ENCODE measurements around the gene SCART1.
"Not testable (repeated sequence)": the region's sequence is repeated elsewhere in the genome, so short reads cannot be mapped to it uniquely, and the experiment has no call there.

Gene SCART1

DNA sequence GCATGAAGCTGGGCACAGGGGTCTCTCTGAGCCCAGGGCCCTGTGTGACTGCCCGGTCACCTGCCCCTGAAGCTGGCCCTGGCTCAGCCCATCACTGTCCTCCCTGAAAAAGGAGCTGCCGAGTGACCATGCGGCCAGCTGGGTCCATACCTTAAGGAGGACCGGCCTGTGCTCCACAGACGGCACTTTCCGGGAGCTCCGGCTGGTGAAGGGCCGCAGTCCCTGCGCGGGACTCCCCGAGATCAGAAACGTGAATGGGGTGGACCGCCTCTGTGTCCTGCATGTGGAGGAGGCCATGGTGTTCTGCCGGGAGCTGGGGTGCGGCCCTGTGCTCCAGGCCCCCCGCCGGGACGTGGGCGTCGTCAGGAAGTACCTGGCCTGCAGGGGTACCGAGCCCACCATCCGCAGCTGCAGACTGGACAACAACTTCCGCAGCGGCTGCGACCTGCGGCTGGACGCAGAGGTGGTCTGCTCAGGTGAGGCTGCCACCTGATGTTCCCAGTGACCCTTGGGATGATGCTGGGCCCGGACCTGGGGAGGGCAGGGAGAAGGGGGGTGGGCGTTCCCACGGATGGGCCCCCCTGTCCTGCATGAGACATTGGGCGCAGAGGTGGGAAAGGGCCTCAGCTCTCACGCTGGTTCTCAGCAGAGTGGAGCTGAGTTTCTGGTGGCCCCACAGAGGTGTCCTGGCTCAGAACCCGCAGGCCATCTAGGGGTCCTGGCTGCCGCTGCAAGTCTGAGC, 3.5 kb downstream of the SCART1 start:
- DNase-seq, result no peak

DNA sequence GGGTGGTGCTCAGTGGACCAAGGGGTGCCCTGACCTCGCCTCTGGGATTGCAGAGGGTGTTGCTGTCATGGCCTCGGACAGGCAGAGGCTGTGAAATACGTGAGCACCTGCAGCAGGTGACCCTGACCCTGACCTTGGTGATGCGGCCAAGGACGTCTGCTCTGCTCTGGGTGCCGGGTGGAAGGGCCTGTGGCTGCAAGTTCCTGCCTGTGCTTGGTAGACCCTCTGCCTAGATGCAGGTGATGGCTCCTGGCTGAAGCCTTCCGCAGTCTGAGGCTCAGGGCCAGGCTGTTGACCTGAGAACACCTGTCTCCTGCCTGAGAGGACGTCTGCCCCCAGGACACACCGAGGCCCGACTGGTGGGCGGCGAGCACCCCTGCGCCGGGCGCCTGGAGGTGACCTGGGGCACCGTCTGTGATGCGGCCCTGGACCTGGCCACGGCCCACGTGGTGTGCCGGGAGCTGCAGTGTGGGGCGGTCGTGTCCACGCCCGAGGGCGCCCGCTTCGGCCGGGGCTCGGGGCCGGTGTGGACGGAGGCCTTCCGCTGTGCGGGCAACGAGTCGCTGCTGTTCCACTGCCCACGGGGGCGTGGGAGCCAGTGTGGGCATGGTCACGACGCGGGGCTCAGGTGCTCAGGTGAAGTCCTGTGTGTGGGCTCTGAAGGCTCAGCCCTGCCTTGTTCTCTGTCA, 4.4 kb downstream of the SCART1 start:
- DNase-seq, result no peak

DNA sequence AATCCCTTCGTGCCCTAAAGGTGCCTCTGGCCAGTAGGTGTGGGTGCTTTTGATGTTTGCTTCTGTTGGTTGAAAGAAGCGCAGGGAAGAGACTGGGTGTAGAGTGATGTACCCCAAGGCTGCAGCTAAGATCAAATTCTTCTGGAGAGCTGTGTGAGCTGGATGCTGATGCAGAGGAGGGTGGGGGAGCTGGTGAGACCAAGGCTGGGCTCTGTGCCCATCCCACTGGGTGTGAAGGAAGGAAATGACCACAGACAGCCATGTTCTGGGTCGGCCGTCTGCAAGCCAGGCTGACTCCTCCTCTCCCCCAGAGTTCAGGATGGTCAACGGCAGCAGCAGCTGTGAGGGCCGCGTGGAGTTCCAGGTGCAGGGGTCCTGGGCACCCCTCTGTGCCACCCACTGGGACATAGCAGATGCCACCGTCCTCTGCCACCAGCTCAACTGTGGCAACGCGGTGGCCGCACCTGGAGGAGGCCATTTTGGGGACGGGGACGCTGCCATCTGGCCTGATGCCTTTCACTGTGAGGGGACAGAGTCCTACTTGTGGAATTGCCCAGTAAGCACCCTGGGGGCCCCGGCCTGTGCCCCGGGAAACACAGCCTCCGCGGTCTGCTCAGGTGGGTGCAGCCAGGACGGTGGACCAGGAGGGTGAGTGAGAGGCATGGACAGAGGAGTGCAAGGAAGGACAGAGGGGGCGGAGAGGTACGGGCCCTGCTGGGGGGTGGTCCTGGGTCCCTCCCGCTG, 5.1 kb downstream of the SCART1 start:
- DNase-seq, result no peak

DNA sequence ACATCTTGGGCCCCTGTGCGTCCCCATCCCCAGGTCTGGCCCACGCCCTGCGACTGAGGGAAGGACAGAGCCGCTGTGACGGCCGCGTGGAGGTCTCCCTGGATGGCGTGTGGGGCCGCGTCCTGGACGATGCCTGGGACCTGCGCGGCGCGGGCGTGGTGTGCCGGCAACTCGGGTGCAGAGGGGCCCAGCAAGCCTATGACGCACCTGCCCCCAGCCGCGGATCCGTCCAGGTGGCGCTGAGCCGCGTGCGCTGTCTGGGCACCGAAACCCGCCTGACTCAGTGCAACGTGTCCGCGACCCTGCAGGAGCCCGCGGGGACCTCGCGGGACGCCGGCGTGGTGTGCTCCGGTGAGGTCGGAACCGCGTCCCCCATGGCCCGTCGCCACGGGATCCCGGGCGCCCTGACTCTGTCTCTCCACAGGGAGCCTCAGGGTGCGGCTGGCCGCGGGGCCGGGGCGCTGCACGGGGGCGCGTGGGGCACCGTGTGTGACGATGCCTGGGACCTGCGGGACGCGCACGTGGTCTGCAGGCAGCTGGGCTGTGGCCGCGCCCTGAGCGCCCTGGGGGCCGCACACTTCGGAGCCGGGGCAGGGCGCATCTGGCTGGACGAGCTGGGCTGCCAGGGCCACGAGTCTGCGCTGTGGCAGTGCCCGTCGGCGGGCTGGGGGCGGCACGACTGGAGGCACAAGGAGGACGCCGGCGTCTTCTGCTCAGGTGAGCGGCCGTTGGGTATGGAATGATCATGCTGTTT, 5.9 kb downstream of the SCART1 start:
- no peak for DNase-seq

DNA sequence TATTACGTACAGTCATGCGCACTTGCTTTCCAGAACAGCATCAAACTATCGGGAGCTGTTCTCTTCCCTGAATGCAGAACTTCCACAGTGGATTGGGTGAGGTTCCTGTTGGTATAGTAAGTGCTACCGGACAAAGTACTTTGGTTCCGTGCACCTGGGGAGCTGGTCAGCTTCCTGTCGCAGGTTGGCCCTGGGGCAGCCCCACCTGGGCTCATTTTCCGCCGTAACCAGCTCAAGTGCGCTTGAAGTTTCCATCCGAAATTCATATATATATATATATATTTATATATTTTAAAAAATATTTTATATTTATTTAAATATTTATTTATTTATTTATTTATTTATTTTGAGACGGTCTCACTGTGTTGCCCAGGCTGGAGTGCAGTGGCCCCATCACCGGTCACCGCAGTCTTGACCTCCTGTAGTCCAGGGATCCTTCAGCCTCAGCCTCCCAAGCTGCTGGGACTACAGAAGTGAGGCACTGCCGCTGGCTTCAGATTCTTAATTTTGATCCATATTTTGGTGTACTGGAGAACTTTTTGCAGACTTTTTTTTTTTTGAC, 6.5 kb downstream of the SCART1 start:
- DNase-seq, result no peak

DNA sequence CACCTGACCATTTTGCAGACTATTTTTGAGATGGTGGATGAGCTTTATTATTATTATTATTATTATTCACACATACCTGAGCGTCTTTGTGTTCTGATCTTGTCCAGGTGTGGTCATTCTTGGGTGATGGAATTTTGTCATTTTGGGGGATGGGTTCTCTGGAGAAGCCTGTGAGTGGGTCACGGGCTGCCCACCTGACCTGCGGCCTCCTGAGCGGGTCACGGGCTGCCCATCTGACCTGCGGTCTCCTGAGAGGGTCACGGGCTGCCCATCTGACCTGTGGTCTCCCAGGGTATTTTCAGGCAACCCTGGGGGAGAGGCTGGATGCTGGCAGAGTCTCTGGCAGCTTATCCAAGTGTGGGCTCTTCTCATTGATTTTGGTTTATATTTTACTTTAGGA, 7.3 kb downstream of the SCART1 start:
- no peak for DNase-seq

DNA sequence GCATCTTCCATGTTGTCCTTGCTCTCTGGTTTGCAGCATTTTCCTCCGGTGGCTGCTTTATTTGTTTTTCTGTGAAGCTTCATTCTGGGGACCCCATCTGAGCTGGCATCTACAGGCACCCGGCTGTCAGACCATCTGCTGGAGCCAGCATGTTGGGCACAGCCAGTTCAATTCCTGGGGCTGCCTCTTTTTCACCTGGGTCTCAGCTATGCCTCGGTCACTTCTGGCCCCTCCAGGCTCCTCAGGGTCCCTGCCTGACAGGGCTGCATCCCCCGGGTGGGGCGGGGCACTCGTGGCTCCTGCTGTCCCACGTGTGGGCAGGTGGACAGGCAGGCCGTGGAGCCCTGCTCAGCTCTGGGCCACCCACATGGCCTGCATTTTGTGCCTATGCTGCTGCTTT, 8.1 kb downstream of the SCART1 start:
- no peak for DNase-seq

DNA sequence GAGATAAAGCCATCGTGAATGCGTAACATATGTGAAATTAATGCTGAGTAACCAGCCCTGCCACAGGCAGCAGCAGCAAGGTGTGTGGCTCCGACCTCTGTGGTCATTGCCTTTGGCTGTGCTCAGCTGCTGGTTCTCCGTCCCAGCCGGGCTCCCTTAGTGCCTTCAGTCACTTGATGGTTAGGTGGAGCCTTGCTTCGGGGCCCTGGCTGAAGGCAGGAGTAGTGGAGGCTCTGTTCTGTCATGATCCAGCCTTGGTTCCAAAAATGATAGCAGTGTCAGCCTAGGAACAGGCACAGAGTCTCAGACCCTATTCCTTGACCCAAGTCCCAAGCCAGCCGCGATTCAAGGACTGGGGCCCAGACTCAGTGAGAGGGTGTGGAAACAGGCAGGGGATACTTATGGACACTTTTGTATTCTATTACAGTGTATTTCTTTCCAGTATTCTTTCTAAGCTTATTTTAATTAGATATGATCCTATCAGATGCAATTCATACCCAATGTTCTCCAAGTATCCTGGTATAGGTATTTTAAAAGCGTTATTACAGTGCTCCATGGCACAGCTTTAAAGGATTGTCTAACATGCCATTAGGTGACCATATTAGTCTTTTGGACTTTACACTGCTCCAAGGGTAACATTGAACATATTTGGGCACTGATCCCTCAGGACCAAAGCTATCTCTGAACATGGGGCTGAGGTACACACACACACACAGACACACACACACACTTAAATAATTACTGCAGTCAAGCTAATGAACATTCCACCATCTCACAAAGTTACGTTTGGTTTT, 9.0 kb downstream of the SCART1 start:
- no peak for DNase-seq

DNA sequence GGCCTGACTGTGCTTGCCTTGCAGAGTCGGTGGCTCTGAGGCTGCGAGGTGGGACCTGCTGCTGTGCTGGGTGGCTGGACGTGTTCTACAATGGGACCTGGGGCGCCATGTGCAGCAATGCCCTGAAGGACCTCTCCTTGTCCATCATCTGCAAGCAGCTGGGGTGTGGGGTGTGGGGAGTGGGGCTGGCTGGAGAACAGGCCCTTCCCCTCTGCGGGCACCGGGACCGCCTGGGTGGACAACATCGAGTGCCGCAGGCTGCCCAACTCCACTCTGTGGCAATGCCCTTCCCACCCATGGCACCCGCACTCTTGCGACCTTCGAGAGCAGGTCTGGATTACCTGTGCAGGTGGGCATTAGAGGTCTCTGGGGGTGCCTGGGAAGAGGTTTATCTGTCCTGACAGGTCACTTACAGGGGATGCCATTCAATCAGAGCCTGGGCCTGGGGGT, 10.9 kb downstream of the SCART1 start:
- no peak for DNase-seq

DNA sequence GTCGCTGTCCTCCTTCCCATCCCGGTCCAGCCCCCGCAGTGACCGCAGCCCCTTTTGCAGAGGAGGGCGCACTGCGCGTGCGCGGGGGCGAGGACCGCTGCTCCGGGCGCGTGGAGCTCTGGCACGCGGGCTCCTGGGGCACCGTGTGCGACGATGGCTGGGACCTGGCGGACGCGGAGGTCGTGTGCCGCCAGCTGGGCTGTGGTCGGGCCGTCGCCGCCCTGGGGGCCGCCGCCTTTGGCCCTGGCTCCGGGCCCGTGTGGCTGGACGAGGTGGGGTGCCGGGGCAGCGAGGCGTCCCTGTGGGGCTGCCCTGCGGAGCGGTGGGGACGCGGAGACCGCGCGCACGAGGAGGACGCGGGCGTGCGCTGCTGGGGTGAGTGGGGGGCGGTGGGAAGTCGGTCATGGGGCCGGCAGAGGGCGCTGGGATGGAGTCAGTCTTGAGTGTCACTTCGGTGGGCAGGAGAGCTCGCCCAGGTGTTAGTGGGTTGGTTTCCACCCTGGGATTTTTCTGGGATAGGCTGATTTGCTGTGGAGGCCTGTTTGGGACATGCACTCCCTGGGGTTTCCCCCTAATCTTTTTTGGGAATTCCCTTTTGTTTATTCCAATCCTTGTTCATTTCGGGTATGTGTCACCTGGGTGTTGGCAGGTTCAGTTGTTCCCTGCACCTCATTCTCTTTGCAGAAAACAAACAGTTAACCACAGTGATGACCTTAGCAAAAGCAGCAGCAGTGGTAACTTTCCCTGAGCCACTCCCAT, 11.6 kb downstream of the SCART1 start:
- no peak for DNase-seq

DNA sequence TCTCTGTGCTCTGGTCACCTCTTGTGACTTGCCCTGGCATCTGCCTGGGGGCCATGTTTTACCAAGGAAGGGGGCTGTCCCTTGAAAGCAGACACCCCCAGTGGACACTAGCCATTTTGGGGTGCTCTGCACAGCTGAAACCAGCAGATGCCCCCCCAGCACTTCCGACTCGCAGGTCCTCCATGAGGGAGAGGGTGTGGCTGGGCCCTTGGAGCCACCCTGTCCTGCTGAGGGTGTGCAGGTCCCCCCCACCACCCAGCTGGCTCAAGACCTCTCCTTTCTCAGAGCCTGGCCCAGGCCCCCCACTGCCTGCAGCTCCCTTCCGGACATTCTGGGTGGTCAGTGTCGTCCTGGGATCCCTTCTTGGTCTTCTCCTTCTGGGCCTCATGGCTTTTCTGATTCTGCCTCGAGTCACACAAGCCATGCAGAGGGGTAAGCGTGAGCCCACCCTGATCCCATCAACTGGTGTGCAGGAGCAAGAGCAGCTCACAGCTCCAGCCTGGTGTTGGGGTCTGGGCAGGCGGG, 12.3 kb downstream of the SCART1 start:
- no peak for DNase-seq

DNA sequence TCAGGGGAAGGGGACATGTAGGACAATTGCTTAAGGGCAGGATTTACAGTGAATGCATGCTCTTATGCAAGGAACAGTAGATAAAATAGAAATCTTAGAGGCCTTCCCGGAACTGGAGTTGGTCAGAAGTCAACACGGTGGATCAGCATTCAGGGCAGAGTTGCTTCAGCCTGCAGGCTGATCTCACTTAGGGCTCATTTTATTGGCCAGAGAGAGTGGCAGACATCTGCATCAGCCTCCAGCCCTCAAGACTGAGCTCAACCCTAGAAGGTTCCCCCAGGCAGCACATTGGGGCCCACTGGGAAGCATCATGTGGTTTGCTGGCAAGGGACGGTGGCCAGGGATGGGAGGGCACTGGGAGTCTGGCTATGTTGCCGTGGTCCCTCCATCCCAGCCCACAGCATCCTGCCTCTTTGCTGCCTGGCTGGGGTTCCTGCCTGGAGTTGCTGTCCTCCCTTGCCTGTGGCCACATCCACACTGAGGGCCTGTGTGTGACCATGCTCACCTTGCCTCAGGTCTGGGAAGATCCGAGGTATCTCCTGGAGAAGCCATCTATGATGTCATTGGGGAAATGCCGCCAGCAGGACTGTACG, 13.0 kb downstream of the SCART1 start:
- no peak for DNase-seq

DNA sequence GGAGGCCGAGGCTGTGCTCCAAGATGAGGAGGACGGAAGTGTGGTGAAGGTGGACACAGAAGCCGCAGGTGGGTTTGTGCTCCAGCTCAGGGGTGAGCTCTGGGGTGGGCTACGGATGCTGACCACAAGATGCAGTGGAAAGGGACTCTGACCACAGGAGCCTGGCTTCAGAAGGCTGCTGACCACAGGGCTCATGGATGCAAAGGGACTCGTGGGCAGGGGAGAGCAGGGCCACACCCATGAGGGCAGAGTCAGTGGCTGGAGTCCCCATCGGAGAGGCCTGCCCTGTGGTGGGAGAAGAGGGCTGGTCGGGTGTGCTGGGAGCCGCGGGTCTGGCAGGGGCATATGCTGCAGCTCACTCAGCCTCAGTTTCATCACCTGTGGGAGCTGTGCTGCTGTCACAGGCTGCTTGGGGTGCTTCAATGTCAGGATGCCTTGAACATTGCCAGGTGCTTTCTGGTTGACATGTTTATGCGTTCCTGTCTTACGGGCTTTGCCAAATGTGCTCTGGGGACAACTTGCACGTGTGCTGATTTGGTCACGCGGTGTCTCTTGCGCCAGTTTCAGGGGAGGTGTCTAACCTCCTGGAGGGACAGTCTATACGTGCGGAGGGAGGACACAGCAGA, 13.7 kb downstream of the SCART1 start:
- DNase-seq, result no peak

DNA sequence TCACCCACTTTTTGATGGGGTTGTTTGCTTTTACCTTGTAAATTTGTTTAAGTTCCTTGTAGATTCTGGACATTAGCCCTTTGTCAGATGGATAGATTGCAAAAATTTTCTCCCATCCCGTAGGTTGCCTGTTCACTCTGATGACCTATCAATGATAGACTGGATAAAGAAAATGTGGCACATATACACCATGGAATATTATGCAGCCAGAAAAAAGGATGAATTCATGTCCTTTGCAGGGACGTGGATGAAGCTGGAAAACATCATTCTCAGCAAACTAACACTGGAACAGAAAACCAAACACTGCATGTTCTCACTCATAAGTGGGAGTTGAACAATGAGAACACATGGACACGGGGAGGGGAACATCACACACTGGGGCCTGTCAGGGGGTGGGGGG, 15.5 kb downstream of the SCART1 start:
- not testable (repeated sequence) for DNase-seq

DNA sequence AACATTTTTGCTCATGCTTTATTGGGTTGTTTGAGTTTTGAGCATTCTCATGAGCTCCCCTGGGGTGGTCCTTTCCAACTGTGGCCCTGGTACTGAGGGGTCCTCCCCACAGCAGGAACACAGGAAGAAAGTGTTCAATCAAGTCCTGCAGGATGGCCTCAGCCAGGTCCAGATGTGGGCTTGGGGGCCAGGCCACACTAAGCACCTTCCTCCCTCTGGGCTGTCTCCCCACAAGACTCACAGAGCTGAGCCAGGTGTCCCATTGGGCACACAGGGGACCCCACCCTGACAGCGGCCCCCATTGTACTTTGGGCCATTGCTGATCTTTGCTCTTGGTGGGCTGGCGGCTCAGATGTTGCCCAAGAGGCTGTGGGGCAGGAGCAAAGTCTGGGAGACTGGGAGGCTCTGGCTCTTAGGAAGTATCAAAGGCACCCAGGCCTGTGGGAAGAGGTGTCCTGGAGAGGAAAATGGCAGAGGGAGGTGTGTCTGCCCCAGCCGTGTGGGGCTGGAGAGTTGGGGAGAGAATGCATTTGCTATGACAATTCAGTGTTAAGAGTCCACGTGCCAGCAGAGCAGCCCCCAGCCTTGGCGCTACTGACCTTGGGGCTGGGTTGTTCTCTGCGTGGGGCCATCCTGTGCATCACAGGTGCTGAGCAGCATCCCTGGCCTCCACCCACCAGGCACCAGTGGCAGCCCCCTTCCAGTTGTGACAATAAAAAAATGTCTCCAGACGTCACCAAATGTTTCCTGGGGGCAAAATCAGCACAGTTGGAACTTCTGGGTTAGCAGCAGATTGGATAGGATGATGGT, 17.8 kb downstream of the SCART1 start:
- no peak for DNase-seq

DNA sequence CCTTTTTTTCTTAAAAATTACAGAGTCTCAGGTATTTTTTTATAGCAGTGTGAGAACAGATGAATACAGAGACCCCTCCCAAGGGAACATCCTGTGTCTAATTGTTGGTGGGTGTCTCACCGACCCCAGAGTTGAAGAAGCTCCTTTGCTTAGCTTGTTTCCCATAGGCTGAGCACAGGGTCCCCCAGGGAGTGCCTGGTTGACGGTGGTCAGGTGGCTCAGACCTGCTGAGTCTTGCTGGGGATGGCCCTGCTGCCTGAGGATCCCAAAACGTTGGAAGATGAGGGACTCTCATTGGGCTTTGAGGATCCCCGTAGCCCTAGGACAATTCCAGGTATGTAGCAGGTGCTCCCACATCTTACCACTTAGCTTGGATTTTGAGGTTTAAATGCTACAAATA, 19.5 kb downstream of the SCART1 start:
- no peak for DNase-seq

DNA sequence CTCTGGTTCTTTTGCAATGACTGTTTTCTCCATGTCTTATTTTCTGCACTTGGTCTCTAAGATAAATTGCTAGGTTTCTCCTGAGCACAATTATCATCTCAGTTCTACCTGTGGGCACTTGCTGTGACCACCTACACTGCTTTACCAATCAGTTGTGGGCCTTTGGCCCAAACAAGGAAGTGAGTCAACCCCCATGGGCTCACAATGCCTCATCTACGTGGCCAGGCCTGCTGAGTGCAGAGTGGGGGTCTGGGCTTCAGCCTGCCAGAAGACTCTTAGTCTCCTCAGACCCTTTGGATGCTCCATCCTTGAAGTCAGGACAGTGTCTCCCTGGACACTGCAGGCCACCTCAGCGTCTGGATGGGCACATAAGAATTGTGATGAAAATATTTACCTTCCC, 20.3 kb downstream of the SCART1 start:
- DNase-seq, result no peak

DNA sequence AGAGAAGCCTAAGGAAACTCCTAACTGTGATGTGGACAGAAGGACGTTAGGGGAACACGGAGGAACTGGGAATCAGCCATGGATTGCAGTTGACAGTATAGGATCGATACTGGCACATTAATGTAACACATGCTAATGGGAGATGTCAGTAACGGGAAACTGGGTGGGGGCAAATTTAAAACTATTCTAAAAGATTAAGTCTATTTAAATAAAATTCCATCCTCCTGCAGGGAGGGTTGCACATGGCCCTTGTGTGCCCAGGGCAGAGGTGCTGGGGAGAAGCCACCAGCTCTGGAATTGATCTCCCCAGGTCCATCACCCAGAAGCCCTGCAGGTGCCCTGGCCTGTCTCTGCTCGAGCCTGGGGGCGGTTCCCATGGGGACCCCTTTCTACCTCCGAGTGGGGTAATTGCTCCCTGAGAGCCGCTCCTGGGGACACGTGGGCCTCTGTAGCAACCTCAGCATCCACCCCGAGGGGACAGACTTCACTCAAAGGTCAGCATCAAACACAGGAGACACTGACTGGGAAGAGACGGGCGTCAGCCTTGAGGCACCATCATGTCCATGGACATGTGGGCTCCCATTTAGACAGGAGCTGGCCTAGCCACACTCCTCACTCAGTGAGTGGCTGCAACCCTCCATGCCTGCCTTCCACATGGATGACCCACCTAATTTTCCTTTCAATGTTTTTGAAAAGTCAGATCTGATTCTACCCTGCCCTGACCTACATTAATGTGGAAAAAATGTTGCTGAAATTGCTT, 21.1 kb downstream of the SCART1 start:
- no peak for DNase-seq

DNA sequence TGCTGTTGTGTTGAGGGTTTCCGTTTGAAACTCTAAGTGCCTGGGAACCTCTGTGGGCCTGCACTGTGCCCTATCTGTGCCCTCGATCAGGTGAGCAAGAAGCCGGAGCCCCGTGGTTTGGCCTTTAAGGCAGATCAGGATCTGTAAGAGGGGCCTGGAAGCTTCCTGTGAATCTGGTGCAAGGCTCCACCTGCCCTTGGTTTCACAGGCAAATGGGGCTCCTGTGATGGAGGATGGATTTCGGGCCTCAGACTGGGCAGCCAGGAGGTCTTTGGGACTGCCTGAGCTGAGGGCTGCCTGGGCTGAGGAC, 21.6 kb downstream of the SCART1 start:
- DNase-seq, result no peak

Measured in activated CD4-positive, CD25-positive, alpha-beta regulatory T cell treated with anti-CD3 and anti-CD28 coated beads, Interleukin-2, amount 50 U/mL, for 72 hours (primary cell).